A549 (cell line): Measurements from ENCODE around the gene EIF3A. TPM values are rescaled to one million over a fixed set of nuclear protein-coding genes. Genes with fewer than 3 reads are reported as not detected.

Source experiments
- ATAC-seq, 2 experiments: fragments of 200-7000 bp in 1 of 2; fragments of >200 bp in 1 of 2; cut with Nextera tagmentation in 1 of 2; cut with Tn5 transposase in 1 of 2; 3 replicates each; pipeline versions ENCODE4 v1.8.0 to v1.9.1; 2018 to 2020; ENCODE audit warnings: mild to moderate bottlenecking in 1 of 2, moderate library complexity in 1 of 2
- CTCF ChIA-PET: fragments of 300-600 bp; sonication (Branson Sonifier 250); formaldehyde crosslinking; extraction: SDS; loops from one replicate; lab custom pipeline; 2021; ENCODE audit warnings: antibody characterized with exemption, inconsistent platforms; lab: Yijun Ruan, JAX
- POLR2A ChIA-PET: fragments of 350-600 bp; formaldehyde crosslinking; extraction: SDS; loops from one replicate; lab custom pipeline; 2021; ENCODE audit warnings: antibody characterized with exemption, inconsistent platforms; lab: Yijun Ruan, JAX
- DNase-seq, 2 experiments: peaks; one replicate each; pipeline versions ENCODE4 v3.0.0 to v3.0.0-alpha.2; 2011 to 2016; ENCODE audit warnings: low read depth in 1 of 2, low spot score in 1 of 2
- FAIRE-seq: peaks from 2 replicates; lab custom pipeline; 2011; peaks lifted over from hg19 to GRCh38; lab: Jason Lieb, UNC
- H3K27ac ChIP-seq, 2 experiments: fragments of >200 bp; sonication (Bioruptor Twin); formaldehyde crosslinking; 3 replicates each; pipeline ENCODE4 v1.5.1; 2016 to 2017
- H3K4me1 ChIP-seq: fragments of >200 bp; sonication (Bioruptor Twin); formaldehyde crosslinking; 3 replicates; pipeline ENCODE4 v1.6.1; 2016
- H3K4me2 ChIP-seq: fragments of >200 bp; sonication (Bioruptor Twin); formaldehyde crosslinking; 3 replicates; pipeline ENCODE4 v1.6.1; 2016
- H3K4me3 ChIP-seq: fragments of >200 bp; sonication (Bioruptor Twin); formaldehyde crosslinking; 3 replicates; pipeline ENCODE4 v1.5.1; 2016
- H3K9me3 ChIP-seq: fragments of >200 bp; sonication (Bioruptor Twin); formaldehyde crosslinking; 3 replicates; pipeline ENCODE4 v1.6.1; 2016
- E2F6 ChIP-seq: IDR thresholded peaks from 2 replicates; pipeline ENCODE4 v1.6.1; 2012; ENCODE audit warnings: low read depth, borderline replicate concordance
- ESRRA ChIP-seq: fragments of 150-350 bp; IDR thresholded peaks from 2 replicates; pipeline ENCODE4 v1.6.1; 2014; ENCODE audit warnings: mild to moderate bottlenecking, low read length, borderline replicate concordance
- FOSB ChIP-seq: fragments of 250-450 bp; sonication (Bioruptor Pico); IDR thresholded peaks from 2 replicates; pipeline ENCODE4 v1.5.0; 2020; ENCODE audit warnings: mild to moderate bottlenecking, moderate library complexity
- FOSL2 ChIP-seq, 2 experiments: fragments of 450-650 bp in 1 of 2; fragments of >200 bp in 1 of 2; sonication (Bioruptor Twin) in 1 of 2; formaldehyde crosslinking; IDR thresholded peaks; 2 replicates each; pipeline versions ENCODE4 v1.5.0 to v1.6.1; 2016 to 2020; ENCODE audit warnings: mild to moderate bottlenecking in 1 of 2, moderate library complexity in 1 of 2
- FOXS1 ChIP-seq: fragments of 250-450 bp; sonication (Bioruptor Pico); IDR thresholded peaks from 2 replicates; pipeline ENCODE4 v1.5.0; 2020; ENCODE audit warnings: mild to moderate bottlenecking, moderate library complexity
- GATA3 ChIP-seq: IDR thresholded peaks from 2 replicates; pipeline ENCODE4 v1.6.1; 2012; ENCODE audit warnings: borderline replicate concordance
- HDAC2 ChIP-seq: fragments of 200-600 bp; sonication (generic); IDR thresholded peaks from 2 replicates; pipeline ENCODE4 v1.6.1; 2016
- JUNB ChIP-seq: fragments of >200 bp; sonication (Bioruptor Twin); formaldehyde crosslinking; IDR thresholded peaks from 2 replicates; pipeline ENCODE4 v1.6.1; 2016
- KDM5A ChIP-seq: fragments of 200-600 bp; sonication (generic); IDR thresholded peaks from 2 replicates; pipeline ENCODE4 v1.6.1; 2016; ENCODE audit warnings: antibody characterized with exemption, mild to moderate bottlenecking
- MAFK ChIP-seq: fragments of 450-650 bp; IDR thresholded peaks from 2 replicates; pipeline ENCODE4 v1.6.1; 2014; ENCODE audit not compliant: partially characterized antibody
- MAX ChIP-seq: IDR thresholded peaks from 2 replicates; pipeline ENCODE4 v1.6.1; 2012
- MYC ChIP-seq: IDR thresholded peaks from 2 replicates; pipeline ENCODE4 v1.6.1; 2012; ENCODE audit warnings: mild to moderate bottlenecking, inconsistent platforms, low read length, improper control_type of control experiment, borderline replicate concordance
- NFE2L2 ChIP-seq: fragments of 150-350 bp; conservative IDR thresholded peaks from 2 replicates; pipeline ENCODE4 v1.6.1; 2014; ENCODE audit warnings: low read length
- NPAS2 ChIP-seq: fragments of 250-450 bp; sonication (Bioruptor Pico); IDR thresholded peaks from 2 replicates; pipeline ENCODE4 v1.8.0; 2022; ENCODE audit warnings: mild to moderate bottlenecking, moderate library complexity, borderline replicate concordance
- PBX3 ChIP-seq: IDR thresholded peaks from 2 replicates; pipeline ENCODE4 v1.6.1; 2012
- PHF8 ChIP-seq: fragments of 200-600 bp; sonication (generic); IDR thresholded peaks from 2 replicates; pipeline ENCODE4 v1.6.1; 2016; ENCODE audit warnings: low read depth, mild to moderate bottlenecking, antibody characterized with exemption, moderate library complexity, borderline replicate concordance
- POLR2A ChIP-seq: IDR thresholded peaks from 2 replicates; pipeline ENCODE4 v1.6.1; 2012; ENCODE audit warnings: mild to moderate bottlenecking, low read length
- RAD21 ChIP-seq, 2 experiments: fragments of >200 bp in 1 of 2; sonication (Bioruptor Twin) in 1 of 2; formaldehyde crosslinking in 1 of 2; IDR thresholded peaks in 1 of 2; conservative IDR thresholded peaks in 1 of 2; 2 replicates in 1 of 2; 3 replicates in 1 of 2; pipeline ENCODE4 v1.6.1; 2012 to 2018; ENCODE audit warnings: inconsistent platforms in 1 of 2
- RARB ChIP-seq: fragments of 250-450 bp; sonication (Bioruptor Pico); IDR thresholded peaks from 2 replicates; pipeline ENCODE4 v1.8.0; 2021; ENCODE audit warnings: mild to moderate bottlenecking, moderate library complexity
- RCOR1 ChIP-seq: fragments of 150-350 bp; IDR thresholded peaks from 2 replicates; pipeline ENCODE4 v1.6.1; 2014; ENCODE audit warnings: antibody characterized with exemption, low read length, low read depth
- RFX5 ChIP-seq: fragments of 450-650 bp; IDR thresholded peaks from 2 replicates; pipeline ENCODE4 v1.7.1; 2014; ENCODE audit warnings: antibody characterized with exemption, mild to moderate bottlenecking, moderate library complexity
- RNF2 ChIP-seq: fragments of 200-600 bp; sonication (generic); IDR thresholded peaks from 2 replicates; pipeline ENCODE4 v1.6.1; 2016; ENCODE audit warnings: low read depth, mild to moderate bottlenecking, antibody characterized with exemption, moderate library complexity, borderline replicate concordance
- SREBF2 ChIP-seq: fragments of 450-650 bp; IDR thresholded peaks from 2 replicates; pipeline ENCODE4 v1.6.1; 2014; ENCODE audit warnings: mild to moderate bottlenecking, moderate library complexity
- ZC3H11A ChIP-seq: fragments of 450-650 bp; IDR thresholded peaks from 2 replicates; pipeline ENCODE4 v1.6.1; 2014; ENCODE audit warnings: antibody characterized with exemption, mild to moderate bottlenecking
- WGBS: methylation state at CpG from one replicate; pipeline ENCODE4 v1.1.6; 2017; ENCODE audit errors: missing lambda C conversion rate; 5-methylcytosine and 5-hydroxymethylcytosine counted together
- polyA plus RNA-seq, 4 experiments: library from polyadenylated mRNA; depleted of rRNA in 3 of 4; stranded (reverse); fragments of >200 nt; fragmentation: RNase III in 1 of 4; extraction: RNeasy Plus Mini Kit Qiagen cat#74134 plus additional on column Dnase treatment in 1 of 4; gene quantifications; 2 replicates in 3 of 4; 3 replicates in 1 of 4; pipeline ENCODE4 v1.2.3, GENCODE V29; 2011 to 2017
- TF ChIP-seq, protein P1 (sequence below): fragments of 250-450 bp; sonication (Bioruptor Pico); IDR thresholded peaks from 2 replicates; pipeline ENCODE4 v1.5.0; 2021; ENCODE audit warnings: mild to moderate bottlenecking, moderate library complexity, borderline replicate concordance
- TF ChIP-seq, protein P2 (sequence below): fragments of >200 bp; sonication (Bioruptor Twin); formaldehyde crosslinking; IDR thresholded peaks from 2 replicates; pipeline ENCODE4 v1.6.1; 2016
- TF ChIP-seq, protein P3 (sequence below): fragments of 150-350 bp; IDR thresholded peaks from 2 replicates; pipeline ENCODE4 v1.6.1; 2014; ENCODE audit warnings: low read depth, mild to moderate bottlenecking, low read length
- TF ChIP-seq, protein P4 (sequence below): fragments of 250-450 bp; sonication (Bioruptor Pico); IDR thresholded peaks from 2 replicates; pipeline ENCODE4 v1.5.0; 2020; ENCODE audit warnings: low read depth, mild to moderate bottlenecking, moderate library complexity

The EIF3A gene
- polyA plus RNA-seq, 2 of the 4 experiments (the other 2 are of a cell fraction): 71.0 to 154 TPM

GRCh38 chr10:119080521-119081259 is at the start of gene EIF3A (continued):
- TF ChIP-seq MYC (peak; percentile 91), ZC3H11A (no peak), HDAC2 (no peak), ESRRA (no peak), RARB (CRISPR knock-in tag) (no peak), SREBF2 (no peak), PHF8 (peak; percentile 93), PBX3 (peak; percentile 37; the same call in 1 of the 2 replicates), MAX (peak; percentile 94), MAFK (peak; percentile 93), RFX5 (no peak), FOSL2 (IDR thresholded peaks at IDR 0.05) (no peak), FOSL2 (CRISPR knock-in tag; IDR thresholded peaks at IDR 0.05) (no peak), RAD21 (conservative IDR thresholded peaks at IDR 0.05 in 1 of 2, IDR thresholded peaks at IDR 0.05 in 1 of 2) (no peak), E2F6 (peak; percentile 85), JUNB (no peak), POLR2A (peak; percentile 94), RCOR1 (no peak), FOXS1 (CRISPR knock-in tag) (no peak), KDM5A (no peak), RNF2 (no peak)
- TF ChIP-seq, protein P1, sequence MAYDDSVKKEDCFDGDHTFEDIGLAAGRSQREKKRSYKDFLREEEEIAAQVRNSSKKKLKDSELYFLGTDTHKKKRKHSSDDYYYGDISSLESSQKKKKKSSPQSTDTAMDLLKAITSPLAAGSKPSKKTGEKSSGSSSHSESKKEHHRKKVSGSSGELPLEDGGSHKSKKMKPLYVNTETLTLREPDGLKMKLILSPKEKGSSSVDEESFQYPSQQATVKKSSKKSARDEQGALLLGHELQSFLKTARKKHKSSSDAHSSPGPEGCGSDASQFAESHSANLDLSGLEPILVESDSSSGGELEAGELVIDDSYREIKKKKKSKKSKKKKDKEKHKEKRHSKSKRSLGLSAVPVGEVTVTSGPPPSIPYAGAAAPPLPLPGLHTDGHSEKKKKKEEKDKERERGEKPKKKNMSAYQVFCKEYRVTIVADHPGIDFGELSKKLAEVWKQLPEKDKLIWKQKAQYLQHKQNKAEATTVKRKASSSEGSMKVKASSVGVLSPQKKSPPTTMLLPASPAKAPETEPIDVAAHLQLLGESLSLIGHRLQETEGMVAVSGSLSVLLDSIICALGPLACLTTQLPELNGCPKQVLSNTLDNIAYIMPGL (CRISPR knock-in tag): no peak
- TF ChIP-seq, protein P2, sequence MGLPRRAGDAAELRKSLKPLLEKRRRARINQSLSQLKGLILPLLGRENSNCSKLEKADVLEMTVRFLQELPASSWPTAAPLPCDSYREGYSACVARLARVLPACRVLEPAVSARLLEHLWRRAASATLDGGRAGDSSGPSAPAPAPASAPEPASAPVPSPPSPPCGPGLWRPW: no peak
- TF ChIP-seq, protein P3, sequence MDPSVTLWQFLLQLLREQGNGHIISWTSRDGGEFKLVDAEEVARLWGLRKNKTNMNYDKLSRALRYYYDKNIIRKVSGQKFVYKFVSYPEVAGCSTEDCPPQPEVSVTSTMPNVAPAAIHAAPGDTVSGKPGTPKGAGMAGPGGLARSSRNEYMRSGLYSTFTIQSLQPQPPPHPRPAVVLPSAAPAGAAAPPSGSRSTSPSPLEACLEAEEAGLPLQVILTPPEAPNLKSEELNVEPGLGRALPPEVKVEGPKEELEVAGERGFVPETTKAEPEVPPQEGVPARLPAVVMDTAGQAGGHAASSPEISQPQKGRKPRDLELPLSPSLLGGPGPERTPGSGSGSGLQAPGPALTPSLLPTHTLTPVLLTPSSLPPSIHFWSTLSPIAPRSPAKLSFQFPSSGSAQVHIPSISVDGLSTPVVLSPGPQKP: no peak

DNA sequence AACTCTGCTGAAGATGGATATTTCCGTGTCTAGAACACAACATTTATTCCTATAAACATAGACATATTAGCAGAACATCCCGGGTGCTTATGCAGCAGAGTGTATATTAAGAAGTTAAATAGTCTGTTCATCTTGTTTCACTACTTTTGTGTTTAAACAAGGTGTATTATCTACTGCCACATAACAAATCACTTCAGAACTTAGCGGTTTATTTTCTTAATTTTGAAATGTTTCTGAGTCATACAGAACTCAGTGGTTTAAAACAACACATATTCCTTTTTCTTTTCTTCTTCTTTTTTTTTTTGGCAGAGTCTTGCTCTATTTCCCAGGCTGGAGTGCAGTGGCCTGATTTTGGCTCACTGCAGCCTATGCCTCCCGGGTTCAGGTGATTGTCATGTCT is 49.1 kb upstream of the EIF3A start:
- Histone ChIP-seq H3K4me3 (no peak overlapping the region), H3K9me3 (no peaks in the 10 kb centered on the region), H3K4me2 (no peak overlapping the region)
- no peak for TF ChIP-seq RAD21 (conservative IDR thresholded peaks at IDR 0.05 in 1 of 2, IDR thresholded peaks at IDR 0.05 in 1 of 2)
- TF ChIP-seq, protein P4, sequence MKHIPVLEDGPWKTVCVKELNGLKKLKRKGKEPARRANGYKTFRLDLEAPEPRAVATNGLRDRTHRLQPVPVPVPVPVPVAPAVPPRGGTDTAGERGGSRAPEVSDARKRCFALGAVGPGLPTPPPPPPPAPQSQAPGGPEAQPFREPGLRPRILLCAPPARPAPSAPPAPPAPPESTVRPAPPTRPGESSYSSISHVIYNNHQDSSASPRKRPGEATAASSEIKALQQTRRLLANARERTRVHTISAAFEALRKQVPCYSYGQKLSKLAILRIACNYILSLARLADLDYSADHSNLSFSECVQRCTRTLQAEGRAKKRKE (CRISPR knock-in tag): no peak
- TF ChIP-seq E2F6: no peak
- no peak for TF ChIP-seq HDAC2
- TF ChIP-seq GATA3: no peak
- TF ChIP-seq FOSB (CRISPR knock-in tag): no peak
- no peak for TF ChIP-seq NFE2L2
- TF ChIP-seq NPAS2 (CRISPR knock-in tag): no peak
- TF ChIP-seq, all 56 proteins: peak for 0
- ChIA-PET POLR2A (no interaction called here), CTCF (no interaction called here)
- no peak for FAIRE-seq
- 92% methylated on average over 4 of the region's 4 CpGs for WGBS
- H3K27ac ChIP-seq: no peak overlapping the region
- DNase-seq: no peak
- no peak for ATAC-seq
- peaks cover 12% of the 10 kb centered on the region for H3K4me1 ChIP-seq
